ENCODE results near the gene SERPINA6.
"Not testable (repeated sequence)": the region's sequence is repeated elsewhere in the genome, so short reads cannot be mapped to it uniquely, and the experiment has no call there.

The SERPINA6 gene

DNA sequence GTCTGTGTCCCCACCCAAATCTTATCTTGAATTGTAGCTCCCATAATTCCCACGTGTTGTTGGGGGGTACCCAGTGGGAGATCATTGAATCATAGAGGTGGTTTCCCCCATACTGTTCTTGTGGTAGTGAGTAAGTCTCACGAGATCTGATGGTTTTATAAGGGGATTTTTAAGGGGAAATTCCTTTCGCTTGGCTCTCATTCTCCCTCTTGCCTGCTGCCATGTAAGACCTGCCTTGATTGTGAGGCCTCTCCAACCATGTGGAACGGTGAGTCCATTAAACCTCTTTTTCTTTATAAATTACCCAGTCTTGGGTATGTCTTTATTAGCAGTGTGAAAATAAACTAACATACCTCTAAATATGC, 27.0 kb downstream of the SERPINA6 start:
- H3K4me1 ChIP-seq (ENCODE audit: control insufficient read depth, low read depth, low read length) = not testable (repeated sequence)

GRCh38 chr14:94295360-94296180, 27.6 kb downstream of the SERPINA6 start:
- no peaks in the 10 kb centered on the region for H3K36me3 ChIP-seq (ENCODE audit: control insufficient read depth, low read depth, low read length)
- no peaks in the 10 kb centered on the region for H3K9me3 ChIP-seq (ENCODE audit: control insufficient read depth, low read depth, low read length)
- H3K9ac ChIP-seq (ENCODE audit: low read length) = no peak overlapping the region
- H3K27me3 ChIP-seq (ENCODE audit: control insufficient read depth, insufficient read depth, low read length) = no peaks in the 10 kb centered on the region
- H3K27ac ChIP-seq (ENCODE audit: low read length) = no peak overlapping the region
- H3K4me3 ChIP-seq (ENCODE audit: low read length) = no peak overlapping the region
- no peaks in the 10 kb centered on the region for H3K4me1 ChIP-seq (ENCODE audit: control insufficient read depth, low read depth, low read length)

More for the DNA sequence above, 27.0 kb downstream of the SERPINA6 start:
- H3K4me3 ChIP-seq (ENCODE audit: low read length); H3K27ac ChIP-seq (ENCODE audit: low read length); H3K9me3 ChIP-seq (ENCODE audit: control insufficient read depth, low read depth, low read length); H3K27me3 ChIP-seq (ENCODE audit: control insufficient read depth, insufficient read depth, low read length); H3K9ac ChIP-seq (ENCODE audit: low read length); H3K36me3 ChIP-seq (ENCODE audit: control insufficient read depth, low read depth, low read length): not testable (repeated sequence)

GRCh38 chr14:94293578-94293924, 29.6 kb downstream of the SERPINA6 start:
- no peaks in the 10 kb centered on the region for H3K27me3 ChIP-seq (ENCODE audit: control insufficient read depth, insufficient read depth, low read length)
- H3K9ac ChIP-seq (ENCODE audit: low read length) = no peak overlapping the region
- H3K9me3 ChIP-seq (ENCODE audit: control insufficient read depth, low read depth, low read length) = no peaks in the 10 kb centered on the region
- no peaks in the 10 kb centered on the region for H3K4me1 ChIP-seq (ENCODE audit: control insufficient read depth, low read depth, low read length)
- H3K4me3 ChIP-seq (ENCODE audit: low read length) = no peak overlapping the region
- H3K36me3 ChIP-seq (ENCODE audit: control insufficient read depth, low read depth, low read length) = no peaks in the 10 kb centered on the region
- H3K27ac ChIP-seq (ENCODE audit: low read length) = no peak overlapping the region

GRCh38 chr14:94292872-94293577, 30.1 kb downstream of the SERPINA6 start, which contains the start of gene SERPINA10:
Gene SERPINA10 (minus strand): TSS chr14:94293268. CDS start chr14:94290593, 2,675 bp downstream.
- Histone ChIP-seq H3K36me3 (ENCODE audit: control insufficient read depth, low read depth, low read length) (no peaks in the 10 kb centered on the region), H3K9ac (ENCODE audit: low read length) (no peak within 1 kb of the TSS), H3K4me1 (ENCODE audit: control insufficient read depth, low read depth, low read length) (no peaks in the 10 kb centered on the region), H3K4me3 (ENCODE audit: low read length) (no peak within 1 kb of the TSS), H3K27me3 (ENCODE audit: control insufficient read depth, insufficient read depth, low read length) (no peaks in the 10 kb centered on the region), H3K9me3 (ENCODE audit: control insufficient read depth, low read depth, low read length) (no peaks in the 10 kb centered on the region), H3K27ac (ENCODE audit: low read length) (no peak within 1 kb of the TSS)

DNA sequence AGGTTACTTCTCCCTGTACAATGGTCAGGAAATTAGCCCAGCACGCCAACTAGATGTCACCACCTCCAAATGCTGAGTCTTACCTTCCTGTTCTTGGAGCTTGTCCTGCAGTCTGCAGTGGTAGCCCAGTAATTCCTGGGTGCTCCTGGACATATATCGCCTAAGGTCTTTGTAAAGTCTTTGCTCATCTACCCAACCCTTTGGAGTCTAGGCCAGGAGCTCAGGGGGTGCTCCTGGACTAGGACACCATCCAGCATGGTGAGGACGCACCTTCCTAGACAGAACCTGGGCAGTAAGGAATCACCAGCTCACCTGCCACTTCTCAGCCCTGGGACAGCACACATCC, 30.6 kb downstream of the SERPINA6 start:
- no peaks in the 10 kb centered on the region for H3K36me3 ChIP-seq (ENCODE audit: control insufficient read depth, low read depth, low read length)
- H3K4me3 ChIP-seq (ENCODE audit: low read length) = no peak overlapping the region
- H3K27me3 ChIP-seq (ENCODE audit: control insufficient read depth, insufficient read depth, low read length) = no peaks in the 10 kb centered on the region
- no peak overlapping the region for H3K9ac ChIP-seq (ENCODE audit: low read length)
- no peaks in the 10 kb centered on the region for H3K9me3 ChIP-seq (ENCODE audit: control insufficient read depth, low read depth, low read length)
- H3K27ac ChIP-seq (ENCODE audit: low read length) = no peak overlapping the region
- no peaks in the 10 kb centered on the region for H3K4me1 ChIP-seq (ENCODE audit: control insufficient read depth, low read depth, low read length)

DNA sequence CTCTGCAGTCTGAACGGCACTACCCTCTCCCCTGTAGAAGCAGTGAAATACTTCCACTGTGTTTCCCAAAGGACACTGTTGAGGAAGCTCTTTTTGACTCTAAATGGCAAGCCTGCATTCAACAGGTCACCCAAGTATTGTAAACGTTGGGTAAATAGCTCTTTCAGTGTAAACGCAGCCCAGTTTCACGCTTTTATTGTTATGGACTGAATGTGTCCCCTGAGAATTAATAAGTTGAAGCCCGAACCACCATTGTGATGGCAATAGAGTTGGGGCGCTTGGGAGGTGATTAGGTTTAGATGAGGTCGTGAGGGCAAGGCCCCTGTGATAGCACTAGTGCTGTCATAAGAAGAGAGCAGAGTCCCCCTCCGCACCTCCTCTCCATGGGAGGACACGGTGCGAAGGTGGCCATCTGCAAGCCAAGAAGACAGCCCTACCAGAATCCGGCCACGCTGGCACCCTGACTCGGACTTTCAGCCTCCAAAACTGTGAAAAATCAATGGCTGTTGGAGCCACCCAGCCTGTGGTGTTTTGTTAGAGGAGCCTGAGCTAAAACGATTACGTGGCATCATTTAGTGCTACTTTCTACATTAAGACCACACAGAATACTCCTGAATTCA, 31.1 kb downstream of the SERPINA6 start:
- Histone ChIP-seq H3K4me3 (ENCODE audit: low read length) (no peak overlapping the region), H3K9me3 (ENCODE audit: control insufficient read depth, low read depth, low read length) (no peaks in the 10 kb centered on the region), H3K36me3 (ENCODE audit: control insufficient read depth, low read depth, low read length) (no peaks in the 10 kb centered on the region), H3K9ac (ENCODE audit: low read length) (no peak overlapping the region), H3K4me1 (ENCODE audit: control insufficient read depth, low read depth, low read length) (no peaks in the 10 kb centered on the region), H3K27me3 (ENCODE audit: control insufficient read depth, insufficient read depth, low read length) (no peaks in the 10 kb centered on the region), H3K27ac (ENCODE audit: low read length) (no peak overlapping the region)

DNA sequence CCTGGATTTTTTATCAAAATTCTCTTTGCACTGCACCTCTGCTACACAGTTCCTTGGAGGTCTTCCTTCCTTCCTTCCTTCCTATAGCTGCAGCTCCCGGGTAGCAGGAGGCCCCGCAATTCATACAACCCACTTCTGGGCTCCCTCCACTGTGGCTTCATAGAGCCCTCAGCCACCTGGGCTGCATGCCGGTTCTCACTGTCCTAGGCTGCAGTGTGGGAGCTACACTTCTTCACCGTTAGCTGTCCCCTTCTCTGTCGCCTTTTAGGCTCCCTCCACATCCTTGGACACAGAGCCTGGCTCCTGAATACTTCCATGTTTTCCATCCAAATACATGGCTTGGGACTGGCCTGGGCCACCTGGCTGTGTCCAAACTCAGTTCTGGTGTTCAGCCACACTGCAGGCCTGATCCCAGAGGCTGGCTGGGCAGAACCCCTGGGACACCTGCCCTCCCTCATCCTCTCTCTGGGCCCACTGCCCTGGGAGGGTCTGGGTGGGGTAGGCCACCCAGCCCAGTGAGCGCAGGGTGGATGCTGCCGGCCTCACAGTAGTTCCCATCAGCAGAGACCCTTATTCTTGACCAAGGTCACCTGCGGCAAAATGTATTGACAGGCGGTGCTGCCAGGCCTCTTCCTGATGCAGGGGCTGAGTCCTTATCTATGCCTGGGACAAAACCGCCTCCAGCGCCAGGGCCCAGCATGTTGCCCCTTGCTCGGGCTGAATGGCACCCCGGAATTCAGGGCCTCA, 31.8 kb downstream of the SERPINA6 start:
- Histone ChIP-seq H3K4me3 (ENCODE audit: low read length) (no peak overlapping the region), H3K27ac (ENCODE audit: low read length) (no peak overlapping the region), H3K9ac (ENCODE audit: low read length) (no peak overlapping the region), H3K36me3 (ENCODE audit: control insufficient read depth, low read depth, low read length) (no peaks in the 10 kb centered on the region), H3K27me3 (ENCODE audit: control insufficient read depth, insufficient read depth, low read length) (no peaks in the 10 kb centered on the region), H3K4me1 (ENCODE audit: control insufficient read depth, low read depth, low read length) (no peaks in the 10 kb centered on the region), H3K9me3 (ENCODE audit: control insufficient read depth, low read depth, low read length) (no peaks in the 10 kb centered on the region)

DNA sequence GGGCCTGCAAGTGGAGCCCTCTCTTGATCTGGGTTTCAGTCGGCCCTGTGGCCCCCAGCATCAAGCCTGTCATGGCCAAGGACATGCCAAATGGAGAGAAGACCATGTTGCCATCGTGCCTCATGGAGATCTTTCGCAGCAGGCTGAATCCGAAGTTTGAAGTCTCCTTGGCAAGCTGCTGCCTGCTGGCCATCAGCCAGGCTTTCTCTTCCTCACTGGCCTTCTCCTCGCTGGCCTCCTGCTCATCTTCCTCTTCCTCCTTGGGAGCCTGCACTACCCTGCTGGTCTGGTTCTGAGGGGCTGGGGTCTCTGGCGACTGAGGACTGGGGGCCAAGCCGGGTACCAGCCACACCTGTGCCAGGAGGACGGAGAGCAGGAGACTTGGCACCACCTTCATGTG, 32.9 kb downstream of the SERPINA6 start:
- H3K4me3 ChIP-seq (ENCODE audit: low read length) = no peak overlapping the region
- H3K27me3 ChIP-seq (ENCODE audit: control insufficient read depth, insufficient read depth, low read length) = no peaks in the 10 kb centered on the region
- no peaks in the 10 kb centered on the region for H3K4me1 ChIP-seq (ENCODE audit: control insufficient read depth, low read depth, low read length)
- H3K27ac ChIP-seq (ENCODE audit: low read length) = no peak overlapping the region
- no peak overlapping the region for H3K9ac ChIP-seq (ENCODE audit: low read length)
- H3K36me3 ChIP-seq (ENCODE audit: control insufficient read depth, low read depth, low read length) = no peaks in the 10 kb centered on the region
- H3K9me3 ChIP-seq (ENCODE audit: control insufficient read depth, low read depth, low read length) = no peaks in the 10 kb centered on the region

GRCh38 chr14:94288610-94289465, 34.3 kb downstream of the SERPINA6 start:
- H3K4me1 ChIP-seq (ENCODE audit: control insufficient read depth, low read depth, low read length) = no peaks in the 10 kb centered on the region
- H3K4me3 ChIP-seq (ENCODE audit: low read length) = no peak overlapping the region
- no peaks in the 10 kb centered on the region for H3K36me3 ChIP-seq (ENCODE audit: control insufficient read depth, low read depth, low read length)
- H3K9me3 ChIP-seq (ENCODE audit: control insufficient read depth, low read depth, low read length) = no peaks in the 10 kb centered on the region
- no peak overlapping the region for H3K9ac ChIP-seq (ENCODE audit: low read length)
- no peak overlapping the region for H3K27ac ChIP-seq (ENCODE audit: low read length)
- H3K27me3 ChIP-seq (ENCODE audit: control insufficient read depth, insufficient read depth, low read length) = no peaks in the 10 kb centered on the region

DNA sequence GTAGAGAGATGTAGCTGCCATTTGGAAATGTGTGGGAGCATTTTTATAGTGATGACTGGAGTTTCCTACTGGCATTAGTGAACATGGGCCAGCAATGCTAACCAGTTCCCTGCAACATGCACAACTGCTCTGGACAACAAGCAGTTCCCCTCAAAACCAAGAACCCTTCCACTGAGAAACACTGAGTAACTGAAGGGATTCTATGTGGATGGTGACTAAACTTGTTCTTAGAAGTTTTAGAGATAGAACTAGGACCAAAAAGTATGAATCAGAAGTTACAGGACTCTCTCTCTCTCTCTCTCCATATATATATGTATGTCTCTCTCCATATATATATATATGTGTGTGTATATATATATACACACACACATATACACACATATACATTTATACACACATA, 38.0 kb downstream of the SERPINA6 start:
- Histone ChIP-seq H3K4me1 (ENCODE audit: control insufficient read depth, low read depth, low read length) (no peaks in the 10 kb centered on the region), H3K9ac (ENCODE audit: low read length) (no peak overlapping the region), H3K27me3 (ENCODE audit: control insufficient read depth, insufficient read depth, low read length) (no peaks in the 10 kb centered on the region), H3K9me3 (ENCODE audit: control insufficient read depth, low read depth, low read length) (no peaks in the 10 kb centered on the region), H3K27ac (ENCODE audit: low read length) (no peak overlapping the region), H3K4me3 (ENCODE audit: low read length) (no peak overlapping the region), H3K36me3 (ENCODE audit: control insufficient read depth, low read depth, low read length) (no peaks in the 10 kb centered on the region)

DNA sequence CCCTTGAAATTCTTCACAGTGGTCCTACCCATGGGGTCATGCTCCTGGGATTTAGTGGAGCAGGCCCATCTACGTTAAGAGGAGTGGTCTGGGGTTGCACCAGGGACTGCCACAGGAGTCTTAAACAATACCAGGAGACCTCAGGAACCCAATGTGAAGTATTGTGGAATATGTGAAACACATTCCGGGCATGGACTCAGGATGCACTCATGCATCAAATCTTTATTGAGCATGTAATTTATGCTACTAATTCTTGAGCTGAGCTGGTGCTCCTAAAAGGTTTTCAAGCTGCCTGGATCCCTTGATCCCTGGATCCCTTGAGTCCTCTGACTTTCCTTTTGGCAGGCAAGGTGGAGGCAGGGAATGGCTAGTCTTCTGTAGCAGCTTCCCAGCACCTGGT, 38.9 kb downstream of the SERPINA6 start:
- Histone ChIP-seq H3K27ac (ENCODE audit: low read length) (no peak overlapping the region), H3K27me3 (ENCODE audit: control insufficient read depth, insufficient read depth, low read length) (no peaks in the 10 kb centered on the region), H3K36me3 (ENCODE audit: control insufficient read depth, low read depth, low read length) (no peaks in the 10 kb centered on the region), H3K9me3 (ENCODE audit: control insufficient read depth, low read depth, low read length) (no peaks in the 10 kb centered on the region), H3K4me1 (ENCODE audit: control insufficient read depth, low read depth, low read length) (no peaks in the 10 kb centered on the region), H3K9ac (ENCODE audit: low read length) (no peak overlapping the region), H3K4me3 (ENCODE audit: low read length) (no peak overlapping the region)

All from iPS-18a (cell line).